ENCODE results near the gene CALML4.
"Not testable (repeated sequence)": the region's sequence is repeated elsewhere in the genome, so short reads cannot be mapped to it uniquely, and the experiment has no call there.

The CALML4 gene

GRCh38 chr15:68188647-68189046, 16.5 kb downstream of the CALML4 start:
- FAIRE-seq, result no peak

GRCh38 chr15:68187559-68187958, 17.6 kb downstream of the CALML4 start:
- no peak for FAIRE-seq

- no peak for FAIRE-seq
Observed at GRCh38 chr15:68186671-68187397, 18.3 kb downstream of the CALML4 start.

GRCh38 chr15:68184616-68185480, 20.3 kb downstream of the CALML4 start:
- no peak for FAIRE-seq

GRCh38 chr15:68183616-68184315, 21.4 kb downstream of the CALML4 start:
- FAIRE-seq, result no peak

GRCh38 chr15:68177742-68178141, 27.4 kb downstream of the CALML4 start:
- no peak for FAIRE-seq

GRCh38 chr15:68176601-68177000, 28.5 kb downstream of the CALML4 start:
- no peak for FAIRE-seq

GRCh38 chr15:68175526-68175925, 29.6 kb downstream of the CALML4 start:
- no peak for FAIRE-seq

- FAIRE-seq, result no peak
Observed at GRCh38 chr15:68173119-68173518, 32.0 kb downstream of the CALML4 start.

GRCh38 chr15:68172037-68172436, 33.1 kb downstream of the CALML4 start:
- FAIRE-seq, result not testable (repeated sequence)

GRCh38 chr15:68166847-68167246, 38.3 kb downstream of the CALML4 start:
- no peak for FAIRE-seq

GRCh38 chr15:68163191-68163590, 41.9 kb downstream of the CALML4 start:
- no peak for FAIRE-seq

- no peak for FAIRE-seq
Observed at GRCh38 chr15:68158046-68158628, 47.0 kb downstream of the CALML4 start.

GRCh38 chr15:68157074-68157473, 48.1 kb downstream of the CALML4 start:
- FAIRE-seq, result no peak

- peak; percentile 61 for FAIRE-seq
Observed at GRCh38 chr15:68154923-68155559, 50.1 kb downstream of the CALML4 start.

- FAIRE-seq, result no peak
Observed at GRCh38 chr15:68152342-68152741, 52.8 kb downstream of the CALML4 start.

- no peak for FAIRE-seq
Observed at GRCh38 chr15:68151277-68151676, 53.9 kb downstream of the CALML4 start.

- no peak for FAIRE-seq
Observed at GRCh38 chr15:68150187-68150586, 54.9 kb downstream of the CALML4 start.

GRCh38 chr15:68149059-68149458, 56.1 kb downstream of the CALML4 start:
- no peak for FAIRE-seq

GRCh38 chr15:68148039-68148438, 57.1 kb downstream of the CALML4 start:
- FAIRE-seq, result no peak

- peak; percentile 37 for FAIRE-seq
Observed at GRCh38 chr15:68145706-68146105, 59.4 kb downstream of the CALML4 start.

GRCh38 chr15:68143785-68144184, 61.3 kb downstream of the CALML4 start:
- FAIRE-seq, result no peak

GRCh38 chr15:68143129-68143528, 62.0 kb downstream of the CALML4 start:
- no peak for FAIRE-seq
